Tibial artery (tissue), 4 donors: ENCODE results near the gene SYNPR.

Experiments used
- DNase-seq, 2 donors: peaks; one replicate each; pipeline ENCODE4 v3.0.0-alpha.2; 2019
- H3K27ac ChIP-seq, 2 donors: fragments of 200-600 bp; sonication (generic) in 1 of 2; 1 replicate in 1 of 2; 2 replicates in 1 of 2; pipeline ENCODE4 v1.5.1; 2018 to 2019; ENCODE audit warnings: mild to moderate bottlenecking in 1 of 2
- H3K27me3 ChIP-seq, 2 donors: fragments of 200-600 bp; sonication (generic) in 1 of 2; one replicate each; pipeline versions ENCODE4 v1.5.1 to v1.6.0; 2016 to 2019
- H3K36me3 ChIP-seq, 3 donors: fragments of 200-600 bp; sonication (generic) in 2 of 3; one replicate each; pipeline ENCODE4 v1.5.1; 2016 to 2019; ENCODE audit warnings: mild to moderate bottlenecking in 2 of 3
- H3K4me1 ChIP-seq, 4 donors: fragments of 200-600 bp; sonication (generic) in 2 of 4; 1 replicate in 3 of 4; 2 replicates in 1 of 4; pipeline ENCODE4 v1.5.1; 2016 to 2019
- H3K4me3 ChIP-seq, 2 donors: fragments of 200-600 bp; sonication (generic) in 1 of 2; 1 replicate in 1 of 2; 2 replicates in 1 of 2; pipeline ENCODE4 v1.5.1; 2018 to 2019; ENCODE audit warnings: mild to moderate bottlenecking in 2 of 2
- H3K9me3 ChIP-seq, 3 donors: fragments of 200-600 bp; sonication (generic) in 1 of 3; one replicate each; pipeline ENCODE4 v1.5.1; 2016 to 2019
- intact Hi-C: fragments of 100-400 bp; cut with DNase I; formaldehyde crosslinking; loops from one replicate; pipeline ENCODE4 v1.15.0; 2023; ENCODE audit warnings: low total_unique reads
- TF ChIP-seq, protein P1 (sequence below), 2 experiments: fragments of 200-600 bp in 1 of 2; fragments of 450-650 bp in 1 of 2; IDR thresholded peaks; one replicate each; pipeline ENCODE4 v1.5.1; 2017 to 2019; ENCODE audit warnings: antibody characterized with exemption in 2 of 2, mild to moderate bottlenecking in 1 of 2, moderate library complexity in 1 of 2

SYNPR gene

DNA sequence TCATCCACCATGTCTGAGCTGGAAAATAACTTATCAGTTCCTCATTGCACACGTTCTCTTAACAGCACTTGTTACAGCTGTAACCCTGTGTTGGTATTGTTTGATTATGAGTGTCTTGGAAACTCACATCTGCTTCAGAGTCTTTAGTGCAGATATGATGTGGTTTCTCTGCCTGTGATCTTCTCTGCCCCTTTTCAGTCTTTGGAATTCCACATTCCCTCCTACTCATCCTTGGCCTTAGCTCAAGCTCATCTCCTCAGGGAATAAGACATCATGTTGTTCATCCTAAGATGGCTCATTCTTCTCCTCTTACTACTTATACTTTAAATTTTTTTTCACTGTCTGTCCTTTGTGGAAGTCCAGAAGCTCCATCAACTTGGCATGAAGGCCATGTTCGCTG is 77.7 kb downstream of the SYNPR start:
- Histone ChIP-seq H3K9me3 (no peaks in the 10 kb centered on the region), H3K27me3 (peaks cover 0 to 10% of the 10 kb centered on the region in 2 donors), H3K36me3 (no peaks in the 10 kb centered on the region), H3K27ac (no peak overlapping the region), H3K4me1 (no peaks in the 10 kb centered on the region), H3K4me3 (no peak overlapping the region)
- TF ChIP-seq, protein P1, sequence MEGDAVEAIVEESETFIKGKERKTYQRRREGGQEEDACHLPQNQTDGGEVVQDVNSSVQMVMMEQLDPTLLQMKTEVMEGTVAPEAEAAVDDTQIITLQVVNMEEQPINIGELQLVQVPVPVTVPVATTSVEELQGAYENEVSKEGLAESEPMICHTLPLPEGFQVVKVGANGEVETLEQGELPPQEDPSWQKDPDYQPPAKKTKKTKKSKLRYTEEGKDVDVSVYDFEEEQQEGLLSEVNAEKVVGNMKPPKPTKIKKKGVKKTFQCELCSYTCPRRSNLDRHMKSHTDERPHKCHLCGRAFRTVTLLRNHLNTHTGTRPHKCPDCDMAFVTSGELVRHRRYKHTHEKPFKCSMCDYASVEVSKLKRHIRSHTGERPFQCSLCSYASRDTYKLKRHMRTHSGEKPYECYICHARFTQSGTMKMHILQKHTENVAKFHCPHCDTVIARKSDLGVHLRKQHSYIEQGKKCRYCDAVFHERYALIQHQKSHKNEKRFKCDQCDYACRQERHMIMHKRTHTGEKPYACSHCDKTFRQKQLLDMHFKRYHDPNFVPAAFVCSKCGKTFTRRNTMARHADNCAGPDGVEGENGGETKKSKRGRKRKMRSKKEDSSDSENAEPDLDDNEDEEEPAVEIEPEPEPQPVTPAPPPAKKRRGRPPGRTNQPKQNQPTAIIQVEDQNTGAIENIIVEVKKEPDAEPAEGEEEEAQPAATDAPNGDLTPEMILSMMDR (IDR thresholded peaks at IDR 0.05) = no peak
- DNase-seq = no peak
- intact Hi-C loops = no loop called here

GRCh38 chr3:63364495-63364894 is 86.4 kb downstream of the SYNPR start:
- Histone ChIP-seq H3K27ac (no peak overlapping the region), H3K4me3 (no peak overlapping the region), H3K36me3 (no peaks in the 10 kb centered on the region), H3K27me3 (no peaks in the 10 kb centered on the region), H3K4me1 (no peaks in the 10 kb centered on the region), H3K9me3 (no peaks in the 10 kb centered on the region)
- intact Hi-C loops = no loop called here
- TF ChIP-seq, protein P1 (IDR thresholded peaks at IDR 0.05) = no peak
- no peak for DNase-seq

- Histone ChIP-seq H3K4me3 (no peak overlapping the region), H3K36me3 (no peaks in the 10 kb centered on the region), H3K9me3 (no peaks in the 10 kb centered on the region), H3K27me3 (no peaks in the 10 kb centered on the region), H3K27ac (no peak overlapping the region), H3K4me1 (no peaks in the 10 kb centered on the region)
- intact Hi-C loops = no loop called here
- TF ChIP-seq, protein P1 (IDR thresholded peaks at IDR 0.05) = no peak
- DNase-seq = no peak
These were observed 86.8 kb downstream of the SYNPR start for GRCh38 chr3:63364910-63365309.

DNA sequence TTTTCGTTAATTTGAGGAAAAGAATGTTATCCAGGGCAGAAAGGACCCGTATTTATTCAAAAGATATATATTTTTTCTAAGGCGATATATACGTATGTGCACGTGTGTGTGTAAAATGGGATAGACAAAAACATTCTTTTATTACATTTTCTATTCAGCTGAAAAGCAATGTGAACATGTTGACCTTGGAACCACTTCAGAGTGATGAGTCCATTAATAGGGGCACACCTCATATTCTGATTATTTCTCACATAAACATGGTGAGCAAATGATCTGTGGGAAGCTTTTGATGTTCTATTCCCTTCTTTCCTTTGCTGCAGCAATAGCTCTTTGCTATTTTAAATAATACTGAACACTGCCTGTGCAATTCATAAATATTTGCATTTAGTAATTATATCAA is 87.6 kb downstream of the SYNPR start:
- TF ChIP-seq, protein P1 (IDR thresholded peaks at IDR 0.05) = no peak
- intact Hi-C loops = no loop called here

GRCh38 chr3:63370094-63370493 is 92.0 kb downstream of the SYNPR start:
- Histone ChIP-seq H3K4me3 (no peak overlapping the region), H3K27me3 (peaks cover 0 to 2% of the 10 kb centered on the region in 2 donors), H3K27ac (no peak overlapping the region), H3K9me3 (peaks cover 0 to 4% (median 0%) of the 10 kb centered on the region in 3 donors), H3K36me3 (no peaks in the 10 kb centered on the region), H3K4me1 (no peaks in the 10 kb centered on the region)
- TF ChIP-seq, protein P1 (IDR thresholded peaks at IDR 0.05) = no peak
- no peak for DNase-seq
- intact Hi-C loops = no loop called here

More for the DNA sequence above, 87.6 kb downstream of the SYNPR start:
- H3K27me3 ChIP-seq = no peaks in the 10 kb centered on the region
- H3K36me3 ChIP-seq = no peaks in the 10 kb centered on the region
- H3K4me3 ChIP-seq = no peak overlapping the region
- no peaks in the 10 kb centered on the region for H3K4me1 ChIP-seq
- no peak overlapping the region for H3K27ac ChIP-seq
- no peak for DNase-seq
- no peaks in the 10 kb centered on the region for H3K9me3 ChIP-seq

- TF ChIP-seq, protein P1 (IDR thresholded peaks at IDR 0.05) = no peak
- intact Hi-C loops = no loop called here
- Histone ChIP-seq H3K36me3 (no peaks in the 10 kb centered on the region), H3K27ac (no peak overlapping the region), H3K4me1 (no peaks in the 10 kb centered on the region), H3K9me3 (no peaks in the 10 kb centered on the region), H3K4me3 (no peak overlapping the region), H3K27me3 (no peaks in the 10 kb centered on the region)
- DNase-seq = no peak
These were observed 104.9 kb downstream of the SYNPR start for GRCh38 chr3:63383040-63383439.
